ENCODE data around the gene DZIP1.

DNA sequence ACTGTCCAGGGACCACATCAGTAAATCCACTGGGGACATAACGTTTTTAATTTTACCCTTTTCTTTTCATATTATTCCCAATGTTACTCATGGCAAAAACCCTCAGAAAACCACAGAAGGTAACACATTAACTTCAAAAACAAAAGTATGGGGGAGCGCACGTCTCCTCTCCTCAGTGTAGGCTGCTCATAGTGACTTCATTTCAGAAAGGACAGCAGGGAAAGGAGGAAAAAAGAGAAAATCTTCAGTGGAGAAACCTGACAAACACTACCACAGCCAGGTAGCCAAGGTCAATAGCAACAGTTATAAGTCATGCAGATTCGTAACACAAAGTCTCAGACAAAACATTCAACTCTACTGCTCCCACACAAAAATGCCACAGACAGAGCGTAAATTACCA, 21.4 kb downstream of the DZIP1 start:
- no peak for TF ChIP-seq TAF1 (IDR thresholded peaks at IDR 0.05; ENCODE audit: borderline replicate concordance, low read depth, low read length)
- TF ChIP-seq STAT1 (conservative IDR thresholded peaks at IDR 0.05) = no peak
- no peak for TF ChIP-seq CHD2 (IDR thresholded peaks at IDR 0.05; ENCODE audit: borderline replicate concordance, low read depth, low read length)
- no peak for TF ChIP-seq NR2C1 (IDR thresholded peaks at IDR 0.05)
- no peak for TF ChIP-seq FOXK2 (IDR thresholded peaks at IDR 0.05)
- no peak for TF ChIP-seq POLR2AphosphoS5 (IDR thresholded peaks at IDR 0.05; ENCODE audit: low read length)
